ENCODE results near the gene SLC39A13. TPM values are rescaled to one million over a fixed set of nuclear protein-coding genes. Genes with fewer than 3 reads are reported as not detected.

SLC39A13 gene
- total and polyA plus RNA-seq, 2 of the 4 experiments (the other 2 are of a cell fraction): 32.4 to 144 TPM

DNA sequence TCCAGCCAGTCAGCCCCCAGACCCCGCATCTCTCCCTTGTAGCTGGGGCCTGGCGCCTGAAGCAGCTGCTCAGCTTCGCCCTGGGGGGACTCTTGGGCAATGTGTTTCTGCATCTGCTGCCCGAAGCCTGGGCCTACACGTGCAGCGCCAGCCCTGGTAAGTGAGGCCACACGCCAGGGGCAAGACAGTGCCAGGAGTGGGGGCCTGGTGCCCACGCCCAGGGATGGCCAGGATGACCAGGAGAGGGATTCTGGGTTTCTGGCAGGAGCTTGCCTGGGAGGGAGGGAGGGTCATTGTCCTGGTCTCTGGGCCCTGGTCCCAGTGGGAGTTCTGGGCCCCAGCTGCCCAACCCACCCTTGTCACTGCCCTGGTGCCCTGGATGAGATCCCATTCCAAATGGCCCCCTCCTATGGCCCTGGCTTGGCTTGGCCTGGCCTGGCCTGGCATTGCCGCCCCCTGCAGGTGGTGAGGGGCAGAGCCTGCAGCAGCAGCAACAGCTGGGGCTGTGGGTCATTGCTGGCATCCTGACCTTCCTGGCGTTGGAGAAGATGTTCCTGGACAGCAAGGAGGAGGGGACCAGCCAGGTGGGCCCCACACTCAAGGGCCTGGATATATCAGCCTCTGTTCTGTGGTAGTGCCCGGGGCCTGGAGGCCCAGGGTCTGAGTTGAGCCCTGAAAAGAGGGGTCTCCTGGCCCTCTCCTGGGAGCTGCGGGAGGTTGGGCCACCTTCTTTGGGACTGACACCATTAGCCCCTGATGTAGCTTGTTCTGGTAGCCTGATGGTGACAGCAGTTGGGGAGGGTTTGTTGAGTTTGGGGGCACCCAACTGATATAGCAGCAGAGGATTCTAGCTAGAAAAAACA, 3.7 kb downstream of the SLC39A13 start:
- Histone ChIP-seq H4K91ac (ENCODE audit: insufficient read depth, low read depth, low read length) (no peak overlapping the region), H3K4me2 (ENCODE audit: low read depth, low read length) (no peak overlapping the region), H3K9me1 (ENCODE audit: insufficient read depth, low read length) (peaks cover 13% of the 10 kb centered on the region), H3K14ac (replicated peaks; ENCODE audit: low read depth, low read length) (no peak overlapping the region), H3K9me3 (ENCODE audit: control insufficient read depth, insufficient read depth, low read length) (no peaks in the 10 kb centered on the region), H2AFZ (replicated peaks; ENCODE audit: low read length, poor library complexity) (peak overlapping the region; percentile 26), H3K36me3 (ENCODE audit: control insufficient read depth, insufficient read depth, low read length) (peaks cover 51% of the 10 kb centered on the region), H2BK20ac (ENCODE audit: low read depth, low read length) (no peak overlapping the region), H4K20me1 (ENCODE audit: insufficient read depth, low read length) (peaks cover 31% of the 10 kb centered on the region; the same call in 1 of the 2 replicates), H3K27me3 (ENCODE audit: control insufficient read depth, insufficient read depth, low read length) (no peaks in the 10 kb centered on the region), H2AK9ac (replicated peaks; ENCODE audit: low read depth, low read length, poor library complexity) (peak overlapping the region; percentile 4), H2BK15ac (ENCODE audit: low read depth, low read length) (no peak overlapping the region), H3K4me3 (ENCODE audit: insufficient read depth, low read depth, low read length) (no peak overlapping the region), H3K18ac (ENCODE audit: low read depth, low read length) (no peak overlapping the region), H3K27ac (ENCODE audit: insufficient read depth, low read length) (peak overlapping the region; percentile 27; the same call in 1 of the 2 replicates), H3K4ac (ENCODE audit: low read depth, low read length) (no peak overlapping the region), H2AK5ac (ENCODE audit: low read depth, low read length) (peak overlapping the region; percentile 42; the same call in 1 of the 2 replicates), H3K56ac (ENCODE audit: extremely low read depth, insufficient read depth, low read length) (no peak overlapping the region), H2BK120ac (ENCODE audit: low read depth, low read length) (no peak overlapping the region), H4K8ac (ENCODE audit: low read depth in 2 of 2, low read length in 2 of 2) (no peak overlapping the region; a peak in 1 of 4 replicates), H3K9ac (ENCODE audit: low read depth, low read length) (no peak overlapping the region), H2BK5ac (ENCODE audit: low read depth, low read length, poor library complexity, severe bottlenecking) (peak overlapping the region; percentile 4), H4K5ac (ENCODE audit: low read depth, low read length) (no peak overlapping the region), H3K23ac (ENCODE audit: low read depth, low read length) (no peak overlapping the region), H3K4me1 (ENCODE audit: control insufficient read depth, insufficient read depth, low read length) (peaks cover 54% of the 10 kb centered on the region), H3K79me1 (ENCODE audit: low read depth in 1 of 2, low read length in 2 of 2) (peaks cover 15 to 67% of the 10 kb centered on the region in 2 experiments; a peak in 3 of 4 replicates)
- no TSS peak for BruUV-seq (replicated peaks)
- dilution Hi-C loops (cut with HindIII; ENCODE audit: low sequenced_read_pairs, unreplicated experiment): no loop called here
- in situ Hi-C loops (cut with MboI; ENCODE audit: low sequenced_read_pairs): no loop called here
- 100% methylated on average over 1 of the region's 12 CpGs; no CpG with 5 or more reads in 1 of the 2 experiments for WGBS, 2 experiments (ENCODE audit: extremely low coverage in 2 of 2, insufficient read length in 1 of 2)
- ATAC-seq (ENCODE audit: low read depth) (no peak), DNase-seq (peak; percentile 26)
- ChIA-PET CTCF (interaction anchor here (0.6 kb wide), 1 partner anchor 468 kb away, joined by 4 read pairs; no protein-coding TSS in a partner anchor), POLR2A (ENCODE audit: unreplicated experiment) (interaction anchor here (0.6 kb wide), 2 partner anchors 19 to 232 kb away, joined by 3 to 4 read pairs; no protein-coding TSS in a partner anchor)
- TF ChIP-seq SMC3 (IDR thresholded peaks at IDR 0.05; ENCODE audit: low read depth, low read length) (0 out of 2 replicates have a peak, but pooled peaks have one; percentile 22), MXI1 (IDR thresholded peaks at IDR 0.05; ENCODE audit: borderline replicate concordance, low read depth, low read length) (no peak), RAD21 (IDR thresholded peaks at IDR 0.05; ENCODE audit: low read length) (peak; percentile 46), MAZ (IDR thresholded peaks at IDR 0.05; ENCODE audit: borderline replicate concordance, low read depth, low read length) (no peak)
- TF ChIP-seq, protein P1, sequence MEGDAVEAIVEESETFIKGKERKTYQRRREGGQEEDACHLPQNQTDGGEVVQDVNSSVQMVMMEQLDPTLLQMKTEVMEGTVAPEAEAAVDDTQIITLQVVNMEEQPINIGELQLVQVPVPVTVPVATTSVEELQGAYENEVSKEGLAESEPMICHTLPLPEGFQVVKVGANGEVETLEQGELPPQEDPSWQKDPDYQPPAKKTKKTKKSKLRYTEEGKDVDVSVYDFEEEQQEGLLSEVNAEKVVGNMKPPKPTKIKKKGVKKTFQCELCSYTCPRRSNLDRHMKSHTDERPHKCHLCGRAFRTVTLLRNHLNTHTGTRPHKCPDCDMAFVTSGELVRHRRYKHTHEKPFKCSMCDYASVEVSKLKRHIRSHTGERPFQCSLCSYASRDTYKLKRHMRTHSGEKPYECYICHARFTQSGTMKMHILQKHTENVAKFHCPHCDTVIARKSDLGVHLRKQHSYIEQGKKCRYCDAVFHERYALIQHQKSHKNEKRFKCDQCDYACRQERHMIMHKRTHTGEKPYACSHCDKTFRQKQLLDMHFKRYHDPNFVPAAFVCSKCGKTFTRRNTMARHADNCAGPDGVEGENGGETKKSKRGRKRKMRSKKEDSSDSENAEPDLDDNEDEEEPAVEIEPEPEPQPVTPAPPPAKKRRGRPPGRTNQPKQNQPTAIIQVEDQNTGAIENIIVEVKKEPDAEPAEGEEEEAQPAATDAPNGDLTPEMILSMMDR (conservative IDR thresholded peaks at IDR 0.05; ENCODE audit: low read depth, low read length): peak; percentile 65
- intact Hi-C loops (cut with micrococcal nuclease): no loop called here

Data from IMR-90 (cell line).